AG04450 (cell line): Measurements from ENCODE around the gene DAAM2. TPM values are rescaled to one million over a fixed set of nuclear protein-coding genes. Genes with fewer than 3 reads are reported as not detected.
A peak's percentile ranks its signal among the peaks of the same experiment; 100 is the strongest.

Experiments
- CTCF ChIA-PET: fragments of 300-600, 350-600 bp; formaldehyde crosslinking; extraction: SDS; loops from one replicate; lab custom pipeline; 2022; ENCODE audit warnings: antibody characterized with exemption, inconsistent platforms; lab: Charles Lee
- POLR2A ChIA-PET: fragments of 350-600 bp; formaldehyde crosslinking; extraction: SDS; loops from one replicate; lab custom pipeline; 2021; ENCODE audit warnings: antibody characterized with exemption, inconsistent platforms; lab: Yijun Ruan, JAX
- DNase-seq: peaks from one replicate; pipeline ENCODE4 v3.0.0-alpha.2; 2011; ENCODE audit warnings: low read depth, low spot score
- H3K27ac ChIP-seq: one replicate; pipeline ENCODE4 v1.5.1; 2012; ENCODE audit warnings: low read depth, low read length, control low read depth
- H3K27me3 ChIP-seq: one replicate; pipeline ENCODE4 v1.6.0; 2012; ENCODE audit warnings: low read length; ENCODE audit not compliant: control insufficient read depth, insufficient read depth
- H3K4me3 ChIP-seq: 2 replicates; pipeline ENCODE4 v1.5.1; 2011; ENCODE audit warnings: mild to moderate bottlenecking, low read depth, low read length, control low read depth
- H3K9me3 ChIP-seq: 2 replicates; pipeline ENCODE4 v1.5.1; 2012; ENCODE audit warnings: low read length; ENCODE audit not compliant: control insufficient read depth, insufficient read depth
- CTCF ChIP-seq: IDR thresholded peaks from 2 replicates; pipeline ENCODE4 v1.5.1; 2011; ENCODE audit warnings: low read depth, low read length, control low read depth, inconsistent platforms
- polyA plus RNA-seq: library from polyadenylated mRNA; depleted of rRNA; stranded (reverse); fragments of >200 nt; gene quantifications from 2 replicates; pipeline ENCODE4 v1.2.3, GENCODE V29; 2011

Gene DAAM2
- polyA plus RNA-seq, 1 experiment = 2.9 TPM

- Histone ChIP-seq H3K4me3 (no peak overlapping the region), H3K27me3 (peaks cover 4% of the 10 kb centered on the region), H3K9me3 (no peaks in the 10 kb centered on the region), H3K27ac (no peak overlapping the region)
- TF ChIP-seq CTCF = no peak
- DNase-seq = no peak
- CTCF ChIA-PET = no interaction called here
- POLR2A ChIA-PET = no interaction called here
These were observed 139.4 kb downstream of the DAAM2 start for GRCh38 chr6:39931607-39932006.

- ChIA-PET CTCF (no interaction called here), POLR2A (no interaction called here)
- no peak for TF ChIP-seq CTCF
- no peaks in the 10 kb centered on the region for H3K9me3 ChIP-seq
- H3K27me3 ChIP-seq = peaks cover 4% of the 10 kb centered on the region
- H3K27ac ChIP-seq = no peak overlapping the region
- DNase-seq = no peak
- H3K4me3 ChIP-seq = no peak overlapping the region
These were observed 140.3 kb downstream of the DAAM2 start for GRCh38 chr6:39932386-39932910.

GRCh38 chr6:39933669-39934130 is 141.5 kb downstream of the DAAM2 start:
- H3K4me3 ChIP-seq = peak overlapping the region; percentile 78
- no peak overlapping the region for H3K27ac ChIP-seq
- ChIA-PET POLR2A (interaction anchor here (0.8 to 1.9 kb wide), 3 partner anchors 10 to 51 kb away, joined by 3 to 7 read pairs (median 6); no protein-coding TSS in a partner anchor), CTCF (no interaction called here)
- no peak for TF ChIP-seq CTCF
- no peak for DNase-seq
- H3K9me3 ChIP-seq = no peaks in the 10 kb centered on the region
- peaks cover 4% of the 10 kb centered on the region for H3K27me3 ChIP-seq

GRCh38 chr6:39934131-39934757 is 142.1 kb downstream of the DAAM2 start, which contains the start of gene MOCS1:
TSS of gene MOCS1 (minus strand) at chr6:39934462. CDS start at chr6:39934417, 45 bp downstream.
- ChIA-PET POLR2A (interaction anchor here (0.8 to 1.9 kb wide), 3 partner anchors 11 to 52 kb away, joined by 3 to 7 read pairs (median 6); no protein-coding TSS in a partner anchor), CTCF (interaction anchor here (1.8 kb wide), 1 partner anchor 47 kb away, joined by 4 read pairs; no protein-coding TSS in a partner anchor)
- no peak within 1 kb of the TSS for H3K27ac ChIP-seq
- no peaks in the 10 kb centered on the region for H3K9me3 ChIP-seq
- peak within 1 kb of the TSS; percentile 78 for H3K4me3 ChIP-seq
- H3K27me3 ChIP-seq = peaks cover 4% of the 10 kb centered on the region
- TF ChIP-seq CTCF = no peak
- peak; percentile 7 for DNase-seq

- no peaks in the 10 kb centered on the region for H3K9me3 ChIP-seq
- DNase-seq = no peak
- CTCF ChIA-PET = interaction anchor here (1.8 kb wide), 1 partner anchor 46 kb away, joined by 4 read pairs; no protein-coding TSS in a partner anchor
- H3K4me3 ChIP-seq = no peak overlapping the region
- H3K27ac ChIP-seq = no peak overlapping the region
- POLR2A ChIA-PET = interaction anchor here (1.9 kb wide), 1 partner anchor 53 kb away, joined by 7 read pairs; no protein-coding TSS in a partner anchor
- no peak for TF ChIP-seq CTCF
- H3K27me3 ChIP-seq = peaks cover 4% of the 10 kb centered on the region
These were observed 143.1 kb downstream of the DAAM2 start for GRCh38 chr6:39935241-39935640.
